Gastrocnemius medialis (tissue), 4 donors: ENCODE data around the gene ARHGEF7.

Source experiments
- CTCF ChIP-seq, 5 experiments: fragments of 450-650 bp in 3 of 5; fragments of 200-600 bp in 2 of 5; sonication (generic) in 2 of 5; IDR thresholded peaks in 4 of 5; conservative IDR thresholded peaks in 1 of 5; 1 replicate in 4 of 5; 2 replicates in 1 of 5; pipeline ENCODE4 v1.5.1; 2016 to 2019; ENCODE audit warnings: antibody characterized with exemption in 5 of 5, mild to moderate bottlenecking in 3 of 5, moderate library complexity in 3 of 5
- POLR2A ChIP-seq, 2 donors: fragments of 450-650 bp; IDR thresholded peaks; one replicate each; pipeline ENCODE4 v1.6.1; 2017; ENCODE audit warnings: antibody characterized with exemption in 2 of 2, mild to moderate bottlenecking in 2 of 2, moderate library complexity in 2 of 2

- no peak for TF ChIP-seq CTCF (IDR thresholded peaks at IDR 0.05 in 4 of 5, conservative IDR thresholded peaks at IDR 0.05 in 1 of 5)
- no peak for TF ChIP-seq POLR2A (IDR thresholded peaks at IDR 0.05)
Measured at GRCh38 chr13:111161601-111162600, 46.8 kb downstream of the ARHGEF7 start.
